Measurements from ENCODE around the gene SH3PXD2A.
"Not testable (repeated sequence)": the region's sequence is repeated elsewhere in the genome, so short reads cannot be mapped to it uniquely, and the experiment has no call there.

SH3PXD2A gene

GRCh38 chr10:103614306-103615158, 240.8 kb downstream of the SH3PXD2A start:
- no peak for DNase-seq

GRCh38 chr10:103613616-103614015, 241.8 kb downstream of the SH3PXD2A start:
- DNase-seq = no peak

- peak; percentile 39 for DNase-seq
These were observed 242.7 kb downstream of the SH3PXD2A start for GRCh38 chr10:103612462-103613365.

GRCh38 chr10:103610921-103611511, 244.4 kb downstream of the SH3PXD2A start:
- DNase-seq = no peak

- no peak for DNase-seq
These were observed 245.3 kb downstream of the SH3PXD2A start for GRCh38 chr10:103610083-103610472.

GRCh38 chr10:103609231-103610082, 245.9 kb downstream of the SH3PXD2A start:
- no peak for DNase-seq

- not testable (repeated sequence) for DNase-seq
These were observed 247.3 kb downstream of the SH3PXD2A start for GRCh38 chr10:103608056-103608455.

- not testable (repeated sequence) for DNase-seq
These were observed 248.3 kb downstream of the SH3PXD2A start for GRCh38 chr10:103607051-103607450.

GRCh38 chr10:103606097-103606438, 249.3 kb downstream of the SH3PXD2A start:
- DNase-seq = not testable (repeated sequence)

GRCh38 chr10:103605359-103606096, 249.8 kb downstream of the SH3PXD2A start:
- peak; percentile 56 for DNase-seq

GRCh38 chr10:103603382-103603781, 252.0 kb downstream of the SH3PXD2A start:
- no peak for DNase-seq

GRCh38 chr10:103602852-103603155, 252.6 kb downstream of the SH3PXD2A start:
- DNase-seq = no peak

- DNase-seq = no peak
These were observed 253.1 kb downstream of the SH3PXD2A start for GRCh38 chr10:103602028-103602851.

GRCh38 chr10:103600956-103601569, 254.3 kb downstream of the SH3PXD2A start:
- DNase-seq = no peak

- DNase-seq = no peak
These were observed 255.1 kb downstream of the SH3PXD2A start for GRCh38 chr10:103600325-103600724.

- DNase-seq = no peak
These were observed 255.5 kb downstream of the SH3PXD2A start for GRCh38 chr10:103599907-103600306.

GRCh38 chr10:103599211-103599610, 256.2 kb downstream of the SH3PXD2A start:
- DNase-seq = no peak

- DNase-seq = peak; percentile 84
These were observed 256.7 kb downstream of the SH3PXD2A start for GRCh38 chr10:103598654-103599115.

GRCh38 chr10:103597003-103597402, 258.4 kb downstream of the SH3PXD2A start:
- no peak for DNase-seq
